DMS153 treated with DMSO at 0.1 percent for 48 hours (cell line): Measurements from ENCODE around the gene ZNF574.
"Not testable (repeated sequence)": the region's sequence is repeated elsewhere in the genome, so short reads cannot be mapped to it uniquely, and the experiment has no call there.

Source experiments
- DNase-seq: peaks from one replicate; lab custom pipeline; 2025; ENCODE audit not compliant: unreplicated experiment; lab: John Stamatoyannopoulos, UW

ZNF574 gene

GRCh38 chr19:42098781-42099180 lies 22.8 kb downstream of the ZNF574 start:
- DNase-seq = no peak

- DNase-seq = no peak
Measured at GRCh38 chr19:42099336-42099925, 23.5 kb downstream of the ZNF574 start.

GRCh38 chr19:42100241-42100640 lies 24.3 kb downstream of the ZNF574 start:
- DNase-seq = not testable (repeated sequence)

- no peak for DNase-seq
Measured at GRCh38 chr19:42102877-42103276, 26.9 kb downstream of the ZNF574 start.

GRCh38 chr19:42105368-42105767 lies 29.4 kb downstream of the ZNF574 start:
- no peak for DNase-seq

- DNase-seq = peak; percentile 95
Measured at GRCh38 chr19:42108527-42109389, 32.8 kb downstream of the ZNF574 start.

GRCh38 chr19:42109896-42110295 lies 33.9 kb downstream of the ZNF574 start:
- DNase-seq = no peak

- DNase-seq = no peak
Measured at GRCh38 chr19:42110658-42111057, 34.7 kb downstream of the ZNF574 start.

- DNase-seq = no peak
Measured at GRCh38 chr19:42111384-42111783, 35.4 kb downstream of the ZNF574 start.

- no peak for DNase-seq
Measured at GRCh38 chr19:42111811-42112210, 35.8 kb downstream of the ZNF574 start.

GRCh38 chr19:42113641-42114348 lies 37.8 kb downstream of the ZNF574 start:
- DNase-seq = peak; percentile 82

GRCh38 chr19:42114412-42114811 lies 38.4 kb downstream of the ZNF574 start:
- DNase-seq = peak; percentile 85

GRCh38 chr19:42115219-42115618 lies 39.3 kb downstream of the ZNF574 start:
- no peak for DNase-seq

- DNase-seq = no peak
Measured at GRCh38 chr19:42115705-42116104, 39.7 kb downstream of the ZNF574 start.

- no peak for DNase-seq
Measured at GRCh38 chr19:42116308-42117075, 40.5 kb downstream of the ZNF574 start.

GRCh38 chr19:42117076-42117475 lies 41.1 kb downstream of the ZNF574 start:
- no peak for DNase-seq

- no peak for DNase-seq
Measured at GRCh38 chr19:42120276-42120980, 44.5 kb downstream of the ZNF574 start.

GRCh38 chr19:42121036-42121621 lies 45.2 kb downstream of the ZNF574 start:
- no peak for DNase-seq

- DNase-seq = no peak
Measured at GRCh38 chr19:42121656-42122069, 45.7 kb downstream of the ZNF574 start.
